Activated naive CD4-positive, alpha-beta T cell treated with anti-CD3 and anti-CD28 coated beads, Interleukin-2, amount 50 U/mL, for 72 hours (primary cell): ENCODE data around the gene CSNK1G1. TPM values are rescaled to one million over a fixed set of nuclear protein-coding genes. Genes with fewer than 3 reads are reported as not detected.
"Not testable (repeated sequence)": the region's sequence is repeated elsewhere in the genome, so short reads cannot be mapped to it uniquely, and the experiment has no call there.

Experiments used
- ATAC-seq, 2 donors: fragments of 150-1000 bp; cut with Tn5 transposase; 2 replicates each; pipeline ENCODE4 v1.10.0; 2021; ENCODE audit warnings: mild to moderate bottlenecking in 2 of 2, moderate library complexity in 2 of 2
- DNase-seq, 2 donors: peaks; one replicate each; pipeline ENCODE4 v3.0.0; 2021 to 2022; ENCODE audit warnings: low spot score in 2 of 2
- H3K27ac Mint-ChIP-seq, 2 donors: one replicate each; pipeline ENCODE4 v1.8.0; 2022; ENCODE audit warnings: mild to moderate bottlenecking in 2 of 2, mixed read lengths in 2 of 2
- H3K36me3 Mint-ChIP-seq, 2 donors: one replicate each; pipeline ENCODE4 v1.8.0; 2022; ENCODE audit warnings: mixed read lengths in 2 of 2
- H3K9me3 Mint-ChIP-seq, 2 donors: one replicate each; pipeline ENCODE4 v1.8.0; 2022; ENCODE audit warnings: mixed read lengths in 2 of 2
- total RNA-seq, 2 donors: library from RNA; stranded (reverse); gene quantifications; one replicate each; pipeline ENCODE4 v1.2.3, GENCODE V29; 2022

Gene CSNK1G1
- total RNA-seq, 2 donors from 2014 or later: 26.6 to 32.3 TPM

DNA sequence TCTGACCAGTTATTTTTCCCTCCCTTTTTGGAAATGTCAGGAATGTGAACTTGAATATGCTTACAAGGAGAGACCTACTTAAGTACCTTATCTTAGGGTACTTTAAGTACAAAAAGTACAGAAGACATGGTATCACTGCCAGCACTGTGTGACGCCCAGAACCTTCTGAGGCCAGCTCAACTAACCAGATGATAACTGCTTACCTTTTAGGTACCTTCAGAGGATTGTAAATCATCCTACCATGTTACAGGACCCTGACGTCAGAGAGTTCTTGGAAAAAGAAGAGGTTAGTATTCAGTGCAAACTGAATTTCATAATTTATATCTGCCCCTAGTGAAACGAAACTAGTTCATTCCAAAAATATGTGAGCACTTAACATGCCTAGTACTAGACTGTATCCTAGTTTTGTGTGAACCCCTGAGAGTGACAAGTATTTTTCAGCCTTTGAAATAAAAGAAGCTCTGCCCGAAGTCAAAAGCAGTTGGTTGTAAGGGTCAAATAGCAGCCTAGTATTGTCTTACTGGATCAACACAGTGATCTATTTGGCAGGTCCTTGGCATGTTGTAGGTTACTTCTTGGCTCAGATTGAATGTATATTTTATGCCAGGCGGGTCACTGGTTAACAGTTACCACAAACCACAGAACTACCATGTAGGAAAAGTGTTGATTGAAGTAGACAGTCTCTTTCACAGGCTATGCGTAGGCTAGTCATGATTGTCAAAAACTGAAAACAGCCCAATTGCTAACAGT lies 228.3 kb downstream of the CSNK1G1 start:
- Mint-ChIP-seq H3K36me3 (peaks cover 15 to 25% of the 10 kb centered on the region in 2 donors), H3K27ac (no peak overlapping the region)
- ATAC-seq: no peak

DNA sequence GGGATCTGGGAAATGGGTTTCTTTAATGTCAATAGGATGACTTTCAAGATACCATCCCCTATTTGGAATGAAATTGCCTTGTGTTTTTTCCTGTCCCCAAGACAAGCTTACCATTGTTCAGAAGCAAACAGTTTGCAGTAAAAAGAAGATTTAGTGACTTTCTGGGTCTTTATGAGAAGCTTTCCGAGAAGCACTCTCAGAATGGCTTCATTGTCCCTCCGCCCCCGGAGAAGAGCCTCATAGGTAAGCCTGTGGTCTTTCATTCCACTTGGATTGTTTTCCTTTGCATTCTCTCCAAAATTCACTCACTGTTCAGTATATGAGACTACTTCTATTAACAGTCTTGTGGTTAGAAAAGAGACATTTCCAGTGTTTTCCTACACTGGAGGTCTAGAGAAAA lies 230.0 kb downstream of the CSNK1G1 start:
- ATAC-seq (no peak), DNase-seq (no peak)
- no peaks in the 10 kb centered on the region for H3K9me3 Mint-ChIP-seq
- peaks cover 11 to 15% of the 10 kb centered on the region in 2 donors for H3K36me3 Mint-ChIP-seq
- no peak overlapping the region for H3K27ac Mint-ChIP-seq

More for the DNA sequence above, 228.3 kb downstream of the CSNK1G1 start:
- no peaks in the 10 kb centered on the region for H3K9me3 Mint-ChIP-seq
- no peak for DNase-seq

DNA sequence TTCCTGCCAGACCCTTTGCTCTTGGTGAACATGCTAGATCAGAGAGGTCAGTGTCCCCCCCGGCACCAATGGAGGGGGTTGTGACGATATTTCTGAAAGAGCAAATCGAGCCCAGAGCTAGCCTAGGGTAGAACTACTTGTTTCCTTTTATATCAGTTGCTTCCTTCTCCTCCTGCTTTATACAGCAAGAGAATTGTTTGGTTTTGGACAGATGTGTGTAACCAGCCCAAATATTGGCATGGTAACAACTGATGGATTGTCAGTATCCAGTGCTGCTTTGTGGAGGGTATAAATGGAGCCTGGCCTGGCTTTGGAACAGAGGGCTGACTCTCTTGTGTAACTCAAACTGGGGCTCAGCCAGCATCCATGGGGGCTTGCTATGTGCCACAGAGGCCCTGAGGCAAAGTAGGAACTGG lies 233.0 kb downstream of the CSNK1G1 start:
- H3K27ac Mint-ChIP-seq: no peak overlapping the region
- no peaks in the 10 kb centered on the region for H3K9me3 Mint-ChIP-seq
- no peak for ATAC-seq
- H3K36me3 Mint-ChIP-seq: peaks cover 11 to 12% of the 10 kb centered on the region in 2 donors
- no peak for DNase-seq

DNA sequence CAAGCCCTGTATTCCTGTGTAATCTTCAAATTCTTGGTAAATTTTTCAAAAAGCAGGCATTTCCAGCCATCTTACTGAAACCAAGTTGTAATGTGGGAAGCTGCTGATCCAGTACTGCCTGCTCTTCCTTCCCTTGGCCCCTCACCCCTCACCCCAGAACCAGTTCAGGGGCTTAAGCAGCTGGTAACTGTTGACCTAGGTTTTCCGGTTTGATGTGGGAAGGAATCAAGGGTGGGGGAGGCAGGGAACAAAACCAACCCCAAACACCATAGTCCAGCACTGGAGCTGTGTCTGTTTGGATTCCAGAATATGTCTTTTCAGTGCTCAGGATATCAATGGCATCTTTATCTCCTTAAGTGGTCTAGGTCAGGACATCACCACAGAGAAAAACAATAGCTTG lies 233.5 kb downstream of the CSNK1G1 start:
- H3K27ac Mint-ChIP-seq: no peak overlapping the region
- ATAC-seq: no peak
- no peak for DNase-seq
- no peaks in the 10 kb centered on the region for H3K9me3 Mint-ChIP-seq
- H3K36me3 Mint-ChIP-seq: peaks cover 7% of the 10 kb centered on the region in 2 donors

- peaks cover 5 to 6% of the 10 kb centered on the region in 2 donors for H3K36me3 Mint-ChIP-seq
Observed at GRCh38 chr15:64121614-64122013, 234.4 kb downstream of the CSNK1G1 start.

GRCh38 chr15:64120322-64120721 lies 235.7 kb downstream of the CSNK1G1 start:
- not testable (repeated sequence) for H3K27ac Mint-ChIP-seq, H3K9me3 Mint-ChIP-seq, H3K36me3 Mint-ChIP-seq, ATAC-seq, DNase-seq

More at GRCh38 chr15:64121614-64122013, 234.4 kb downstream of the CSNK1G1 start:
- ATAC-seq: no peak
- no peak overlapping the region for H3K27ac Mint-ChIP-seq
- H3K9me3 Mint-ChIP-seq: no peaks in the 10 kb centered on the region
- no peak for DNase-seq

DNA sequence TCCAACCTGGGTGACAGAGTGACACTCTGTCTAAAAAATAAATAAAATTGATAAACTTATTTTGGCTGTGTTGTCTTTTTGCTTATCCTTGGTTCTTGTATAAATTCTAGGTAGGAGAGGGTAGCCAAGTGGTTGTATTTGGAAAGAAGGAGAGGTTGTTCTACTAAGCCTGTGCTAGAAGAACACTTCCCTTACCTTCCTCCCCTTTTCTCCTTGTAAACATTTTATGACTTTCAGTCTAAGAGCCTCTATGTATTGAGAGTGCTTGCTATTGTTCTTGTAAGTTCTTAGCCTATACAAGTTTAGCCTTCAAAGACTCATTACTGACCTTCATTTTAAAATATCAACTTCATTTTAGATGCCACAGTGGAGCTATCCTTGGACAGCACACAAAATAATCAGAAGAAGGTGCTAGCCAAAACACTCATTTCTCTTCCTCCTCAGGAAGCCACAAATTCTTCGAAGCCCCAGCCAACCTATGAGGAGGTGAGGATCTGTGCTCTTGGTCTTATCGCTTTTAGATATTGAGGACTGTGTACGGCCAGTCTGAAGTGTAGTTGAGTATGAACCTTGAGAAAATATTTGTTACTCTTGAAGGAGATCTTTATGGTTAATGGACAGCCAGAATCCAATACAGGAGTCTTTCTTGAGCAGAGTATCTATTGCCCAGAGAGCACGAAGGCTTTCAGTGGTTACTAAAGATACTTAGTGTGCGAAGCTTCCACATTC lies 238.1 kb downstream of the CSNK1G1 start:
- ATAC-seq (no peak), DNase-seq (no peak)
- Mint-ChIP-seq H3K9me3 (no peaks in the 10 kb centered on the region), H3K27ac (peak overlapping the region in 1 of 2 donors; percentile 15), H3K36me3 (peaks cover 0 to 9% of the 10 kb centered on the region in 2 donors)

Other genes with a start within 250 kb of the CSNK1G1 start
- 1 to 10 TPM in 1 of 2 donors, under 1 TPM in 1; 0.16 to 1.7 TPM for gene SNX22, start 204.4 kb downstream of the CSNK1G1 start, total RNA-seq
- gene PPIB, start 193.2 kb downstream of the CSNK1G1 start, total RNA-seq: 100 to 1,000 TPM; 167 to 264 TPM
- gene PCLAF, start 25.3 kb upstream of the CSNK1G1 start, total RNA-seq: 100 to 1,000 TPM; 100 to 115 TPM
- gene TRIP4, start 31.7 kb upstream of the CSNK1G1 start, total RNA-seq: 10 to 100 TPM; 21.7 to 24.7 TPM
- gene ZNF609, start 104.4 kb upstream of the CSNK1G1 start, total RNA-seq: 10 to 100 TPM; 35.4 to 53.0 TPM